HG03442 (cell line): Measurements from ENCODE around the gene RHOT2.
"Not testable (repeated sequence)": the region's sequence is repeated elsewhere in the genome, so short reads cannot be mapped to it uniquely, and the experiment has no call there.

Experiments
- ATAC-seq: cut with Tn5 transposase; IDR thresholded peaks from one replicate; pipeline ENCODE4 v1.9.1; 2021; ENCODE audit warnings: mild to moderate bottlenecking, moderate library complexity; ENCODE audit not compliant: unreplicated experiment

RHOT2 gene

GRCh38 chr16:680967-681745 is 13.2 kb downstream of the RHOT2 start:
- ATAC-seq, result no peak

GRCh38 chr16:681746-682427 is 14.0 kb downstream of the RHOT2 start:
- ATAC-seq, result no peak

- ATAC-seq, result no peak
Measured at GRCh38 chr16:682493-683395, 14.8 kb downstream of the RHOT2 start.

- no peak for ATAC-seq
Measured at GRCh38 chr16:683396-684070, 15.6 kb downstream of the RHOT2 start.

GRCh38 chr16:684071-684794 is 16.3 kb downstream of the RHOT2 start, which contains the start of gene JMJD8:
Gene JMJD8, minus strand, starts transcription at chr16:684334. Its CDS starts 15 bp downstream, at chr16:684319.
- ATAC-seq, result peak; percentile 56

GRCh38 chr16:684961-685696 is 17.2 kb downstream of the RHOT2 start:
- ATAC-seq, result no peak

GRCh38 chr16:685967-686366 is 18.0 kb downstream of the RHOT2 start:
- no peak for ATAC-seq

- no peak for ATAC-seq
Measured at GRCh38 chr16:686459-687260, 18.7 kb downstream of the RHOT2 start.

GRCh38 chr16:687499-687898 is 19.6 kb downstream of the RHOT2 start:
- no peak for ATAC-seq

GRCh38 chr16:689175-689897 is 21.4 kb downstream of the RHOT2 start:
- ATAC-seq, result no peak

GRCh38 chr16:691242-691641 is 23.3 kb downstream of the RHOT2 start:
- ATAC-seq, result not testable (repeated sequence)

- no peak for ATAC-seq
Measured at GRCh38 chr16:692356-693108, 24.6 kb downstream of the RHOT2 start.

- no peak for ATAC-seq
Measured at GRCh38 chr16:693364-693763, 25.4 kb downstream of the RHOT2 start.

- ATAC-seq, result no peak
Measured at GRCh38 chr16:693766-694165, 25.8 kb downstream of the RHOT2 start.

- ATAC-seq, result no peak
Measured at GRCh38 chr16:694187-694862, 26.4 kb downstream of the RHOT2 start.

GRCh38 chr16:694863-695354 is 27.0 kb downstream of the RHOT2 start:
- no peak for ATAC-seq
